IMR-90 (cell line): ENCODE results near the gene TBCD.

Source experiments
- BHLHE40 ChIP-seq: fragments of 150-350 bp; IDR thresholded peaks from 2 replicates; pipeline ENCODE4 v1.6.1; 2016; ENCODE audit warnings: mild to moderate bottlenecking, low read depth, low read length
- CEBPB ChIP-seq: IDR thresholded peaks from 2 replicates; pipeline ENCODE4 v1.6.1; 2012; ENCODE audit warnings: low read depth, low read length, improper control_type of control experiment
- CTCF ChIP-seq: conservative IDR thresholded peaks from 2 replicates; pipeline ENCODE4 v1.5.1; 2012; ENCODE audit warnings: mild to moderate bottlenecking, low read depth, low read length, improper control_type of control experiment
- MAFK ChIP-seq: IDR thresholded peaks from 2 replicates; pipeline ENCODE4 v1.6.1; 2012; ENCODE audit warnings: low read depth, low read length, improper control_type of control experiment
- MXI1 ChIP-seq: IDR thresholded peaks from 2 replicates; pipeline ENCODE4 v1.6.1; 2012; ENCODE audit warnings: low read depth, mild to moderate bottlenecking, low read length, moderate library complexity, borderline replicate concordance
- POLR2A ChIP-seq: IDR thresholded peaks from 2 replicates; pipeline ENCODE4 v1.6.1; 2012; ENCODE audit warnings: mild to moderate bottlenecking, low read depth, low read length
- RFX5 ChIP-seq: IDR thresholded peaks from 2 replicates; pipeline ENCODE4 v1.8.0; 2012; ENCODE audit warnings: low read depth, mild to moderate bottlenecking, low read length, moderate library complexity
- TF ChIP-seq, protein P1 (sequence below): fragments of 150-350 bp; IDR thresholded peaks from 2 replicates; pipeline ENCODE4 v1.6.1; 2017; ENCODE audit warnings: mild to moderate bottlenecking, antibody characterized with exemption, low read length, low read depth

- TF ChIP-seq RFX5 (no peak), CEBPB (no peak), BHLHE40 (no peak), POLR2A (no peak), MAFK (no peak), CTCF (no peak), MXI1 (no peak)
- TF ChIP-seq, protein P1, sequence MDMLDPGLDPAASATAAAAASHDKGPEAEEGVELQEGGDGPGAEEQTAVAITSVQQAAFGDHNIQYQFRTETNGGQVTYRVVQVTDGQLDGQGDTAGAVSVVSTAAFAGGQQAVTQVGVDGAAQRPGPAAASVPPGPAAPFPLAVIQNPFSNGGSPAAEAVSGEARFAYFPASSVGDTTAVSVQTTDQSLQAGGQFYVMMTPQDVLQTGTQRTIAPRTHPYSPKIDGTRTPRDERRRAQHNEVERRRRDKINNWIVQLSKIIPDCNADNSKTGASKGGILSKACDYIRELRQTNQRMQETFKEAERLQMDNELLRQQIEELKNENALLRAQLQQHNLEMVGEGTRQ, result no peak
Measured at GRCh38 chr17:82805254-82805653, 53.4 kb downstream of the TBCD start.
